GM21515 (cell line): Measurements from ENCODE around the gene CNTNAP2.

ENCODE experiments used
- ATAC-seq: cut with Tn5 transposase; IDR thresholded peaks from one replicate; pipeline ENCODE4 v1.9.1; 2021; ENCODE audit not compliant: unreplicated experiment

CNTNAP2 gene

GRCh38 chr7:147980826-147981813 lies 1864.5 kb downstream of the CNTNAP2 start:
- peak; percentile 89 for ATAC-seq

- no peak for ATAC-seq
Measured at GRCh38 chr7:147982307-147982706, 1865.7 kb downstream of the CNTNAP2 start.

GRCh38 chr7:147984265-147984664 lies 1867.7 kb downstream of the CNTNAP2 start:
- no peak for ATAC-seq

- ATAC-seq: no peak
Measured at GRCh38 chr7:147990079-147990478, 1873.5 kb downstream of the CNTNAP2 start.

- no peak for ATAC-seq
Measured at GRCh38 chr7:147990942-147991341, 1874.3 kb downstream of the CNTNAP2 start.

- no peak for ATAC-seq
Measured at GRCh38 chr7:147992698-147993097, 1876.1 kb downstream of the CNTNAP2 start.

GRCh38 chr7:147997636-147998035 lies 1881.0 kb downstream of the CNTNAP2 start:
- no peak for ATAC-seq

GRCh38 chr7:147999962-148000361 lies 1883.4 kb downstream of the CNTNAP2 start:
- ATAC-seq: no peak

GRCh38 chr7:148011753-148012152 lies 1895.2 kb downstream of the CNTNAP2 start:
- ATAC-seq: no peak

GRCh38 chr7:148014001-148014400 lies 1897.4 kb downstream of the CNTNAP2 start:
- ATAC-seq: no peak

- ATAC-seq: no peak
Measured at GRCh38 chr7:148014541-148014940, 1897.9 kb downstream of the CNTNAP2 start.

- no peak for ATAC-seq
Measured at GRCh38 chr7:148017126-148017525, 1900.5 kb downstream of the CNTNAP2 start.

GRCh38 chr7:148020679-148021078 lies 1904.1 kb downstream of the CNTNAP2 start:
- ATAC-seq: no peak

GRCh38 chr7:148021507-148022045 lies 1905.0 kb downstream of the CNTNAP2 start:
- ATAC-seq: no peak

GRCh38 chr7:148022832-148023231 lies 1906.2 kb downstream of the CNTNAP2 start:
- ATAC-seq: no peak

GRCh38 chr7:148026713-148027112 lies 1910.1 kb downstream of the CNTNAP2 start:
- ATAC-seq: no peak

- no peak for ATAC-seq
Measured at GRCh38 chr7:148028165-148028564, 1911.6 kb downstream of the CNTNAP2 start.

- no peak for ATAC-seq
Measured at GRCh38 chr7:148031019-148031418, 1914.4 kb downstream of the CNTNAP2 start.

- no peak for ATAC-seq
Measured at GRCh38 chr7:148031811-148032210, 1915.2 kb downstream of the CNTNAP2 start.

- ATAC-seq: no peak
Measured at GRCh38 chr7:148035950-148036349, 1919.3 kb downstream of the CNTNAP2 start.

GRCh38 chr7:148037044-148037443 lies 1920.4 kb downstream of the CNTNAP2 start:
- no peak for ATAC-seq

- ATAC-seq: no peak
Measured at GRCh38 chr7:148041156-148041555, 1924.6 kb downstream of the CNTNAP2 start.
